Loucy (cell line): Measurements from ENCODE around the gene RNF183.
"Not testable (repeated sequence)": the region's sequence is repeated elsewhere in the genome, so short reads cannot be mapped to it uniquely, and the experiment has no call there.

Source experiments
- H2AFZ ChIP-seq: fragments of 200-600 bp; sonication (generic); 2 replicates; pipeline ENCODE4 v1.6.0; 2016; ENCODE audit warnings: antibody characterized with exemption, mild to moderate bottlenecking, low read length, moderate library complexity
- H3F3A ChIP-seq: fragments of 200-600 bp; 2 replicates; pipeline ENCODE4 v1.6.0; 2016; ENCODE audit warnings: antibody characterized with exemption, low read depth, mild to moderate bottlenecking
- H3K27me3 ChIP-seq: fragments of 200-600 bp; sonication (generic); 2 replicates; pipeline ENCODE4 v1.6.1; 2014; ENCODE audit warnings: low read length, mild to moderate bottlenecking; ENCODE audit not compliant: insufficient read depth, poor library complexity, severe bottlenecking
- H3K36me3 ChIP-seq: fragments of 200-600 bp; sonication (generic); 2 replicates; pipeline ENCODE4 v1.6.1; 2016; ENCODE audit warnings: low read length; ENCODE audit not compliant: insufficient read depth
- H3K4me1 ChIP-seq: fragments of 200-600 bp; sonication (generic); 2 replicates; pipeline ENCODE4 v1.5.1; 2014; ENCODE audit warnings: low read length, mild to moderate bottlenecking; ENCODE audit not compliant: insufficient read depth, poor library complexity, severe bottlenecking
- H3K4me2 ChIP-seq: fragments of 200-600 bp; sonication (generic); 2 replicates; pipeline ENCODE4 v1.6.0; 2014; ENCODE audit warnings: antibody characterized with exemption, low read length, low read depth, mild to moderate bottlenecking; ENCODE audit not compliant: poor library complexity, severe bottlenecking
- H3K4me3 ChIP-seq: fragments of 200-600 bp; sonication (generic); 2 replicates; pipeline ENCODE4 v1.5.1; 2014; ENCODE audit warnings: low read length, mild to moderate bottlenecking, mixed read lengths; ENCODE audit not compliant: poor library complexity, severe bottlenecking
- H3K79me2 ChIP-seq: fragments of 200-600 bp; sonication (generic); 2 replicates; pipeline ENCODE4 v1.6.1; 2014; ENCODE audit warnings: low read length; ENCODE audit not compliant: insufficient read depth
- H3K9ac ChIP-seq: fragments of 200-600 bp; sonication (generic); 2 replicates; pipeline ENCODE4 v1.6.0; 2014; ENCODE audit warnings: mild to moderate bottlenecking, low read depth, low read length, moderate library complexity; ENCODE audit not compliant: poor library complexity, severe bottlenecking
- H3K9me2 ChIP-seq: fragments of 200-600 bp; sonication (generic); replicated peaks from 2 replicates; pipeline ENCODE4 v1.6.1; 2016; ENCODE audit warnings: low read depth, low read length, mixed read lengths
- H3K9me3 ChIP-seq: fragments of 200-600 bp; sonication (generic); 2 replicates; pipeline ENCODE4 v1.6.1; 2014; ENCODE audit warnings: mild to moderate bottlenecking, antibody characterized with exemption, low read length, low read depth; ENCODE audit not compliant: insufficient read depth
- H4K20me1 ChIP-seq: fragments of 200-600 bp; sonication (generic); 2 replicates; pipeline ENCODE4 v1.6.0; 2014; ENCODE audit warnings: antibody characterized with exemption, low read length, mild to moderate bottlenecking; ENCODE audit not compliant: insufficient read depth, poor library complexity, severe bottlenecking
- CTCF ChIP-seq: fragments of 200-600 bp; sonication (generic); conservative IDR thresholded peaks from 2 replicates; pipeline ENCODE4 v1.5.1; 2014; ENCODE audit warnings: mild to moderate bottlenecking, antibody characterized with exemption, low read length
- EZH2phosphoT487 ChIP-seq: fragments of 200-600 bp; IDR thresholded peaks from 2 replicates; pipeline ENCODE4 v1.6.1; 2018; ENCODE audit warnings: antibody characterized with exemption, mild to moderate bottlenecking, moderate library complexity, borderline replicate concordance

Gene RNF183

GRCh38 chr9:113250807-113251206, 52.4 kb downstream of the RNF183 start:
- H3K9me3 ChIP-seq: no peaks in the 10 kb centered on the region; the same call in 1 of the 2 replicates
- H3K9ac ChIP-seq: no peak overlapping the region
- no peaks in the 10 kb centered on the region for H3K79me2 ChIP-seq
- H3K4me2 ChIP-seq: no peak overlapping the region
- no peaks in the 10 kb centered on the region for H3K27me3 ChIP-seq
- no peak for TF ChIP-seq EZH2phosphoT487
- TF ChIP-seq CTCF: no peak
- H4K20me1 ChIP-seq: no peaks in the 10 kb centered on the region
- no peaks in the 10 kb centered on the region for H3K36me3 ChIP-seq
- H3K4me3 ChIP-seq: no peak overlapping the region
- H2AFZ ChIP-seq: no peak overlapping the region
- no peaks in the 10 kb centered on the region for H3F3A ChIP-seq
- H3K9me2 ChIP-seq: no peaks in the 10 kb centered on the region
- no peaks in the 10 kb centered on the region for H3K4me1 ChIP-seq

- not testable (repeated sequence) for H3K9ac ChIP-seq, H3K9me3 ChIP-seq, H3K9me2 ChIP-seq, H3K4me3 ChIP-seq, H2AFZ ChIP-seq, H3K36me3 ChIP-seq, H3K4me1 ChIP-seq, H4K20me1 ChIP-seq, H3K4me2 ChIP-seq, H3K79me2 ChIP-seq, H3F3A ChIP-seq, H3K27me3 ChIP-seq
These were observed 53.5 kb downstream of the RNF183 start for GRCh38 chr9:113249661-113250060.

- no peak overlapping the region for H3K4me3 ChIP-seq
- H3K9me2 ChIP-seq: no peaks in the 10 kb centered on the region
- H4K20me1 ChIP-seq: no peaks in the 10 kb centered on the region
- H2AFZ ChIP-seq: no peak overlapping the region
- no peak overlapping the region for H3K4me2 ChIP-seq
- H3K79me2 ChIP-seq: no peaks in the 10 kb centered on the region
- H3K9ac ChIP-seq: no peak overlapping the region
- no peaks in the 10 kb centered on the region for H3K27me3 ChIP-seq
- no peaks in the 10 kb centered on the region; the same call in 1 of the 2 replicates for H3K9me3 ChIP-seq
- H3K36me3 ChIP-seq: no peaks in the 10 kb centered on the region
- TF ChIP-seq CTCF (no peak), EZH2phosphoT487 (no peak)
- no peaks in the 10 kb centered on the region for H3F3A ChIP-seq
- H3K4me1 ChIP-seq: no peaks in the 10 kb centered on the region
These were observed 55.5 kb downstream of the RNF183 start for GRCh38 chr9:113247640-113248039.
